K562 (cell line): ENCODE results near the gene ZNF829. TPM values are rescaled to one million over a fixed set of nuclear protein-coding genes. Genes with fewer than 3 reads are reported as not detected.

Source experiments
- FOXM1 ChIP-seq, 2 experiments: fragments of 450-650 bp in 1 of 2; sonication (generic) in 1 of 2; formaldehyde crosslinking in 1 of 2; IDR thresholded peaks; 2 replicates each; pipeline versions ENCODE4 v1.6.1 to v1.9.0; 2017 to 2022; ENCODE audit warnings: low read depth in 2 of 2, mild to moderate bottlenecking in 2 of 2, missing genetic modification reagents in 1 of 2, moderate library complexity in 1 of 2
- HCFC1 ChIP-seq: IDR thresholded peaks from 2 replicates; pipeline ENCODE4 v1.6.1; 2012; ENCODE audit warnings: low read depth, low read length, improper control_type of control experiment
- HMBOX1 ChIP-seq: sonication (generic); IDR thresholded peaks from 2 replicates; pipeline ENCODE4 v1.6.1; 2016
- MNT ChIP-seq, 2 experiments: fragments of 450-650 bp; conservative IDR thresholded peaks; 2 replicates each; pipeline ENCODE4 v1.6.1; 2017; ENCODE audit warnings: mild to moderate bottlenecking in 2 of 2, moderate library complexity in 2 of 2
- NEUROD1 ChIP-seq: fragments of 150-350 bp; IDR thresholded peaks from 2 replicates; pipeline ENCODE4 v1.6.1; 2014; ENCODE audit warnings: borderline replicate concordance, low read length, low read depth; ENCODE audit not compliant: partially characterized antibody
- POLR2G ChIP-seq: fragments of 200-400 bp; formaldehyde crosslinking; IDR thresholded peaks from 2 replicates; pipeline ENCODE4 v1.6.1; 2017; ENCODE audit warnings: low read depth, mild to moderate bottlenecking, antibody characterized with exemption, low read length, moderate library complexity
- RBFOX2 ChIP-seq: fragments of 200-400 bp; formaldehyde crosslinking; IDR thresholded peaks from 2 replicates; pipeline ENCODE4 v1.6.1; 2017; ENCODE audit warnings: low read depth, mild to moderate bottlenecking, low read length, moderate library complexity
- ZFP30 ChIP-seq: fragments of 250-450 bp; sonication (Bioruptor Pico); IDR thresholded peaks from 2 replicates; pipeline ENCODE4 v1.8.0; 2022; ENCODE audit warnings: moderate library complexity, mild to moderate bottlenecking, inconsistent platforms, borderline replicate concordance
- polyA plus RNA-seq, 8 experiments: library from polyadenylated mRNA; depleted of rRNA in 4 of 8; stranded (reverse) in 5 of 8; unstranded in 3 of 8; fragments of >200 nt; fragmentation: Nextera tagmentation in 2 of 8; fragmentation: Illumina TruSeq in 1 of 8; extraction: Ambion mirVana in 2 of 8; extraction: Trizol in 1 of 8; gene quantifications; 2 replicates each; pipeline versions ENCODE4 v1.2.1 to v1.2.3, GENCODE V29; 2011 to 2014; ENCODE audit warnings: inconsistent platforms in 1 of 8, missing spikeins in 1 of 8
- total RNA-seq, 7 experiments: library from RNA; depleted of rRNA in 6 of 7; stranded (reverse); fragments of >200 nt in 6 of 7; fragmentation: Illumina TruSeq in 2 of 7; extraction: Trizol in 2 of 7; gene quantifications; 2 replicates each; pipeline versions ENCODE4 v1.2.1 to v1.2.3, GENCODE V29; 2011 to 2021; ENCODE audit warnings: low replicate concordance in 1 of 7

The ZNF829 gene
- total and polyA plus RNA-seq, 9 of the 15 experiments (the other 6 are each of a cell fraction or from before 2014, with no cell fraction given) = 0.02 to 0.14 (median 0.06) TPM; not detected in 1

- TF ChIP-seq ZFP30 (CRISPR knock-in tag) = no peak
- peak; percentile 48; the same call in 1 of the 2 replicates for TF ChIP-seq RBFOX2
- TF ChIP-seq POLR2G = peak; percentile 64
- 0 out of 4 replicates have a peak, but pooled peaks of 1 of the 2 experiments have one; percentile 13 for TF ChIP-seq MNT (conservative IDR thresholded peaks at IDR 0.05)
- TF ChIP-seq HCFC1 = peak; percentile 79
- no peak for TF ChIP-seq NEUROD1
- TF ChIP-seq HMBOX1 = peak; percentile 9; the same call in 1 of the 2 replicates
- TF ChIP-seq FOXM1 (IDR thresholded peaks at IDR 0.05; ENCODE audit: low read depth) = no peak
- no peak for TF ChIP-seq FOXM1 (CRISPR knock-in tag; IDR thresholded peaks at IDR 0.05; ENCODE audit: low read depth)
Observed at GRCh38 chr19:36850559-36851442, 65.3 kb downstream of the ZNF829 start, which contains the start of gene ZNF345 (continued).
